OCI-LY1 (cell line): ENCODE results near the gene ATP8A2.

Experiments
- H2AFZ ChIP-seq: fragments of 200-600 bp; sonication (generic), shearing (Covaris generic); 2 replicates; pipeline ENCODE4 v1.6.0; 2014; ENCODE audit warnings: antibody characterized with exemption, mild to moderate bottlenecking, low read length
- H3F3A ChIP-seq: fragments of 200-600 bp; sonication (generic), shearing (Covaris generic); 2 replicates; pipeline ENCODE4 v1.6.0; 2014; ENCODE audit warnings: mild to moderate bottlenecking, antibody characterized with exemption, low read length, moderate library complexity; ENCODE audit not compliant: insufficient read depth
- H3K27ac ChIP-seq: fragments of 200-600 bp; sonication (generic); 2 replicates; pipeline ENCODE4 v1.5.1; 2014; ENCODE audit warnings: low read length, mixed run types, mild to moderate bottlenecking, low read depth; ENCODE audit not compliant: poor library complexity, severe bottlenecking
- H3K27me3 ChIP-seq: fragments of 200-600 bp; sonication (generic); 2 replicates; pipeline ENCODE4 v1.6.0; 2014; ENCODE audit warnings: antibody characterized with exemption, mild to moderate bottlenecking, low read length, moderate library complexity; ENCODE audit not compliant: insufficient read depth
- H3K36me3 ChIP-seq: fragments of 200-600 bp; sonication (generic); 2 replicates; pipeline ENCODE4 v1.6.1; 2014; ENCODE audit warnings: mild to moderate bottlenecking, antibody characterized with exemption, low read length, moderate library complexity, mixed read lengths; ENCODE audit not compliant: insufficient read depth
- H3K4me1 ChIP-seq: fragments of 200-600 bp; sonication (generic); 2 replicates; pipeline ENCODE4 v1.5.1; 2014; ENCODE audit warnings: mild to moderate bottlenecking, low read length, moderate library complexity; ENCODE audit not compliant: insufficient read depth, severe bottlenecking
- H3K4me2 ChIP-seq: fragments of 200-600 bp; sonication (generic), shearing (Covaris generic); 2 replicates; pipeline ENCODE4 v1.6.1; 2014; ENCODE audit warnings: low read length
- H3K4me3 ChIP-seq: fragments of 200-600 bp; sonication (generic); 2 replicates; pipeline ENCODE4 v1.5.1; 2014; ENCODE audit warnings: low read length, low read depth, mild to moderate bottlenecking, mixed read lengths; ENCODE audit not compliant: poor library complexity, severe bottlenecking
- H3K79me2 ChIP-seq: fragments of 200-600 bp; shearing (Covaris generic); 2 replicates; pipeline ENCODE4 v1.6.1; 2016; ENCODE audit warnings: mixed run types, low read length, mixed read lengths; ENCODE audit not compliant: insufficient read depth
- H3K9ac ChIP-seq: fragments of 200-600 bp; sonication (generic), shearing (Covaris generic); 2 replicates; pipeline ENCODE4 v1.6.1; 2014; ENCODE audit warnings: mild to moderate bottlenecking, low read length, mixed read lengths
- H3K9me2 ChIP-seq: fragments of 200-600 bp; sonication (generic), shearing (Covaris generic); 2 replicates; pipeline ENCODE4 v1.6.1; 2014; ENCODE audit warnings: low read depth, mild to moderate bottlenecking, low read length, mixed read lengths
- H3K9me3 ChIP-seq: fragments of 200-600 bp; shearing (Covaris generic); 2 replicates; pipeline ENCODE4 v1.6.1; 2014; ENCODE audit warnings: low read length, mixed read lengths
- H4K20me1 ChIP-seq: fragments of 200-600 bp; sonication (generic), shearing (Covaris generic); 2 replicates; pipeline ENCODE4 v1.6.0; 2016; ENCODE audit warnings: mild to moderate bottlenecking, low read length; ENCODE audit not compliant: insufficient read depth
- CTCF ChIP-seq: fragments of 200-600 bp; sonication (generic), shearing (Covaris generic); IDR thresholded peaks from 2 replicates; pipeline ENCODE4 v1.5.1; 2017; ENCODE audit warnings: mild to moderate bottlenecking, antibody characterized with exemption, low read length, moderate library complexity, mixed read lengths
- EZH2 ChIP-seq: fragments of 200-600 bp; sonication (generic), shearing (Covaris generic); IDR thresholded peaks from 2 replicates; pipeline ENCODE4 v1.8.0; 2017; ENCODE audit warnings: borderline replicate concordance, mixed run types, mild to moderate bottlenecking, antibody characterized with exemption, low read length, moderate library complexity, mixed read lengths

The ATP8A2 gene

DNA sequence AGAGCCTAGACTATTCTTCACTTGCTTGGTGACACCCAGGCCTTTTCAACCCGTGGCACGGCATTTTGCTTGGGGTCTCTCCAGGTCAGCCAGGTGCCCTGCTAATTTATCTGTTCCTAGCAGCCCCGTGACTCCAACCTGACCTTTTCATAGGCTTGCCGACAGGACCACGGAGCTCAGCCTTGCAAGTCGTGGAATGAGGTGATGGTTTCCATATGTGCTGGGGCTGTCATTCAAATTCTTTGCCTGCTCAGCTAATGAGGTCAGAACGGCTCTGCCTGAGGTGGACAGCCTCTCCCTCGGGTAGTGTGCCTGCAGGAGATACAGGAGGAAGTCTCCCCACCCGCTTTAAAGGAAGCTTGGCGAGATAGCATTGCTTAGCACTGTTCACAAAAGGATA is 619.0 kb downstream of the ATP8A2 start:
- no peaks in the 10 kb centered on the region for H3K27me3 ChIP-seq
- H3F3A ChIP-seq: no peaks in the 10 kb centered on the region
- no peaks in the 10 kb centered on the region for H3K9me3 ChIP-seq
- no peak overlapping the region for H3K27ac ChIP-seq
- no peak overlapping the region for H3K4me2 ChIP-seq
- no peaks in the 10 kb centered on the region for H4K20me1 ChIP-seq
- no peak overlapping the region for H3K4me3 ChIP-seq
- H3K9ac ChIP-seq: no peak overlapping the region
- no peaks in the 10 kb centered on the region for H3K9me2 ChIP-seq
- H2AFZ ChIP-seq: no peak overlapping the region
- TF ChIP-seq CTCF (no peak), EZH2 (no peak)
- no peaks in the 10 kb centered on the region for H3K36me3 ChIP-seq
- no peaks in the 10 kb centered on the region for H3K4me1 ChIP-seq
- no peaks in the 10 kb centered on the region for H3K79me2 ChIP-seq

- H3K27me3 ChIP-seq: no peaks in the 10 kb centered on the region
- no peaks in the 10 kb centered on the region for H3K9me2 ChIP-seq
- no peak overlapping the region for H3K27ac ChIP-seq
- no peak overlapping the region for H3K4me3 ChIP-seq
- H3K79me2 ChIP-seq: no peaks in the 10 kb centered on the region
- no peaks in the 10 kb centered on the region for H3K36me3 ChIP-seq
- H2AFZ ChIP-seq: no peak overlapping the region
- no peak overlapping the region for H3K4me2 ChIP-seq
- no peak for TF ChIP-seq CTCF
- TF ChIP-seq EZH2: no peak
- no peaks in the 10 kb centered on the region for H3K4me1 ChIP-seq
- no peaks in the 10 kb centered on the region for H3F3A ChIP-seq
- H3K9me3 ChIP-seq: no peaks in the 10 kb centered on the region
- no peaks in the 10 kb centered on the region for H4K20me1 ChIP-seq
- no peak overlapping the region for H3K9ac ChIP-seq
These were observed 620.3 kb downstream of the ATP8A2 start for GRCh38 chr13:25992076-25992475.

DNA sequence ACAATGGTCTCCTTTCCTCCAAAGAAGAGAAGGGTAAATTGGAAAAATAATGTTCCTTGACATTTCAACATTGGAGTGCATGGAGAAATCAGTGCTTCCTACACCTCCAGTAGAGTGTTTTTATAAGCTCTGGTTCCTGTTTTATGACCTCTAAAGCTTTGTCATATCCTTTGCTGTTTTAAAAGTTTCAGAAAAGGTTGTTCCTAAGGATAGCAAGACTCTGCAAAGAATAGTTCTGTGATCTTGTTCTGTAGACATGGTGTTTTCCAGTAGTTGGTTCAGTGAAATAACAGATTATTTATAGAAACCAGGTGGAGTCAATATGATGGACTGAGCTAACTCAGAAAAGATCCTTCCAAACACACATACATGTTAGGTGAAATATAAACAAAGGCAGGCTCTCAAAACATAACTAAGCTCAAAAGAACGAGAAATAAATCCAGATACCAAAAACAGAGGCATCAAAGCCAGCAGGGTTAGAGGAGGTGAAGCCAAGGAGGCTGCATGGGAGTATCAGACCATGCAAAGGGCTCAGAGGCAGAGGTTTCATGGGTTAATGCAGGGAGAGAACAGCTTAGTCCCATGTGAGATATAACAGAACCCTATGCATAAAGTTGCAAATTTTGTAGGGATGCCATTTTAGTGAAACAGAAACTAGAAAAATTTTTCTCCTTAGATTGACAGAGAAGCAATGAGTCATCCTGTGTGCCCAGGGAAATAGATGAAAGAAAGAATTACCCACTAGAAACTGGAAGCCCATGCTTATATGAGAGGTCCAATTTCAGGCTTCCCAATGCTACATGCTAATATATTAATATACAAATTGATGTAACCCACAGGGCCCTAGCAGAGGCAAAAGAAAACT is 635.7 kb downstream of the ATP8A2 start:
- H3K27me3 ChIP-seq: no peaks in the 10 kb centered on the region
- H3K9me2 ChIP-seq: no peaks in the 10 kb centered on the region; the same call in 1 of the 2 replicates
- H3K9me3 ChIP-seq: no peaks in the 10 kb centered on the region
- no peaks in the 10 kb centered on the region for H3F3A ChIP-seq
- H3K4me3 ChIP-seq: no peak overlapping the region
- TF ChIP-seq CTCF (no peak), EZH2 (no peak)
- no peak overlapping the region for H2AFZ ChIP-seq
- no peaks in the 10 kb centered on the region for H3K4me1 ChIP-seq
- H4K20me1 ChIP-seq: no peaks in the 10 kb centered on the region
- H3K36me3 ChIP-seq: no peaks in the 10 kb centered on the region
- H3K9ac ChIP-seq: no peak overlapping the region
- H3K79me2 ChIP-seq: no peaks in the 10 kb centered on the region
- no peak overlapping the region for H3K27ac ChIP-seq
- no peak overlapping the region for H3K4me2 ChIP-seq
